A673 (cell line): ENCODE results near the gene WBP4. TPM values are rescaled to one million over a fixed set of nuclear protein-coding genes. Genes with fewer than 3 reads are reported as not detected.

Source experiments
- BruUV-seq: library from RNA; stranded (reverse); fragments of 400-500 nt; replicated peaks from 2 replicates; lab custom pipeline; 2021; lab: Mats Ljungman, UMichigan
- CTCF ChIA-PET: fragments of 300-600 bp; sonication (Branson Sonifier 250); formaldehyde crosslinking; loops from one replicate; lab custom pipeline; 2022; ENCODE audit warnings: antibody characterized with exemption; lab: Charles Lee
- POLR2A ChIA-PET: fragments of 300-600 bp; sonication (Branson Sonifier 250); formaldehyde crosslinking; loops from one replicate; lab custom pipeline; 2022; ENCODE audit warnings: antibody characterized with exemption; ENCODE audit not compliant: low non-redundant PET; lab: Charles Lee
- DNase-seq: peaks from one replicate; pipeline ENCODE4 v3.0.0-alpha.2; 2015; ENCODE audit warnings: low spot score
- H3K27ac ChIP-seq: fragments of 200-600 bp; sonication (generic); 2 replicates; pipeline ENCODE4 v1.5.1; 2016; ENCODE audit warnings: mixed run types, low read depth, mild to moderate bottlenecking, mixed read lengths, antibody characterized with exemption, low read length; ENCODE audit not compliant: poor library complexity, severe bottlenecking
- H3K27me3 ChIP-seq: fragments of 200-600 bp; sonication (generic); replicated peaks from 2 replicates; pipeline ENCODE4 v1.6.1; 2017; ENCODE audit warnings: mixed run types, low read depth, mild to moderate bottlenecking, mixed read lengths, antibody characterized with exemption, low read length; ENCODE audit not compliant: insufficient read depth, poor library complexity
- H3K36me3 ChIP-seq: fragments of 200-600 bp; sonication (generic); 2 replicates; pipeline ENCODE4 v1.6.1; 2016; ENCODE audit warnings: mixed run types, mild to moderate bottlenecking, mixed read lengths, antibody characterized with exemption, low read length; ENCODE audit not compliant: insufficient read depth, poor library complexity, severe bottlenecking
- H3K4me1 ChIP-seq: fragments of 200-600 bp; sonication (generic); 2 replicates; pipeline ENCODE4 v1.6.1; 2017; ENCODE audit warnings: mixed run types, mild to moderate bottlenecking, mixed read lengths, antibody characterized with exemption, low read length; ENCODE audit not compliant: insufficient read depth, poor library complexity, severe bottlenecking
- H3K4me3 ChIP-seq: fragments of 200-600 bp; sonication (generic); 2 replicates; pipeline ENCODE4 v1.5.1; 2016; ENCODE audit warnings: low read depth, mixed run types, mild to moderate bottlenecking, mixed read lengths, low read length; ENCODE audit not compliant: poor library complexity, severe bottlenecking
- H3K9me3 ChIP-seq: fragments of 200-600 bp; sonication (generic); 2 replicates; pipeline ENCODE4 v1.6.1; 2016; ENCODE audit warnings: mixed run types, low read depth, mild to moderate bottlenecking, mixed read lengths, antibody characterized with exemption, low read length; ENCODE audit not compliant: poor library complexity, severe bottlenecking
- CTCF ChIP-seq: fragments of 300-800, 200-600 bp; sonication (generic); conservative IDR thresholded peaks from 2 replicates; pipeline ENCODE4 v1.5.1; 2017; ENCODE audit warnings: low read depth, mild to moderate bottlenecking, antibody characterized with exemption, low read length, moderate library complexity, mixed read lengths
- EZH2 ChIP-seq: fragments of 200-600 bp; sonication (generic); IDR thresholded peaks from 2 replicates; pipeline ENCODE4 v1.6.1; 2017; ENCODE audit warnings: borderline replicate concordance, low read depth, mild to moderate bottlenecking, mixed read lengths, antibody characterized with exemption, low read length; ENCODE audit not compliant: poor library complexity, severe bottlenecking
- intact Hi-C: fragments of 100-400 bp; cut with micrococcal nuclease; formaldehyde crosslinking; loops from one replicate; pipeline ENCODE4 v1.10.0; 2022; ENCODE audit not compliant: unreplicated experiment
- microRNA-seq: library from miRNA; unstranded; fragments of <30 nt; microRNA quantifications from one replicate; pipeline ENCODE4 v1.2.0, GENCODE V29; 2021
- total RNA-seq: library from RNA; stranded (reverse); gene quantifications from 2 replicates; pipeline ENCODE4 v1.2.3, GENCODE V29; 2021

WBP4 gene
- total RNA-seq, 1 experiment from 2014 or later = 12.5 TPM

- Histone ChIP-seq H3K9me3 (no peaks in the 10 kb centered on the region), H3K27me3 (no peaks in the 10 kb centered on the region), H3K4me1 (peaks cover 9% of the 10 kb centered on the region), H3K36me3 (no peaks in the 10 kb centered on the region), H3K27ac (peak within 1 kb of the TSS; percentile 77), H3K4me3 (peak within 1 kb of the TSS; percentile 61)
- BruUV-seq = no TSS peak
- intact Hi-C loops = loop anchor here (1.0 to 5.0 kb wide), 2 partner anchors 62 to 70 kb away; partner anchors contain the start of genes KBTBD7 and WBP4
- TF ChIP-seq CTCF = no peak
- TF ChIP-seq EZH2 = no peak
- POLR2A ChIA-PET = no interaction called here
- CTCF ChIA-PET = no interaction called here
- DNase-seq = peak; percentile 100
These were observed 71.3 kb downstream of the WBP4 start, which contains the start of gene KBTBD6 for GRCh38 chr13:41132512-41133152. TSS of gene KBTBD6 (minus strand) at chr13:41132802. CDS start at chr13:41132511, 291 bp downstream.

Small RNAs within 50 kb of the gene (microRNA-seq; reads per million reads assigned to microRNA genes)
- not detected for gene MIR3168

Other genes with a start within 250 kb of the WBP4 start
- 29.1 and 31.5 TPM in 2 replicates for gene ELF1, start 42.2 kb upstream of the WBP4 start, total RNA-seq
- gene KBTBD6, start 71.3 kb downstream of the WBP4 start, total RNA-seq = 14.5 and 15.7 TPM in 2 replicates
- 10.2 and 10.8 TPM in 2 replicates for gene KBTBD7, start 133.1 kb downstream of the WBP4 start, total RNA-seq
- gene MTRF1, start 202.1 kb downstream of the WBP4 start, total RNA-seq = 16.5 and 18.0 TPM in 2 replicates
- 27.2 and 29.0 TPM in 2 replicates for gene NAA16, start 249.8 kb downstream of the WBP4 start, total RNA-seq